ENCODE results near the gene ELAVL2. TPM values are rescaled to one million over a fixed set of nuclear protein-coding genes. Genes with fewer than 3 reads are reported as not detected.

Gene ELAVL2
- total RNA-seq, 6 experiments from 2014 or later: not detected

DNA sequence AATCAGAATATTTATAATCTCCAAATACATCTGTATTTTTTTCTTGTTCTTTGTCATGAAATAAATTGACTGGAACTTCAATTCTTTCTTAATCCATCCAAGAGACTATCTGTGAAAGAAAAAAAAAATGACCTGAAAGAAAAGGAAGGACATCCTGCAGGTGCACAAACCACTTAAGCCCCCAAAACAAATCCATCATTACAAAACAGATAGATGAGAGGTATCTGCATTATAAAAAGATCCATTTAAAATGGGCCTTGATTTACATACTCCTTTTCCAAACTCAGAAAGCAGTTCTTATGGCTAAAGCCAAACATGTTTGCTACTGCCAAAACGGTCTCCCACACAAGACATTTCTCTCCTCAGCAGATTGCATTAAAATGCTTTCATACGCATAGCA is 85.5 kb downstream of the ELAVL2 start:
- H3K27me3 ChIP-seq: no peaks in the 10 kb centered on the region
- DNase-seq (no peak), ATAC-seq (no peak)
- H3K4me3 ChIP-seq: no peak overlapping the region
- 39% methylated on average over 2 of the region's 2 CpGs for WGBS (ENCODE audit: insufficient coverage, low coverage, low lambda C conversion rate, missing lambda C conversion rate)
- TF ChIP-seq POLR2A (IDR thresholded peaks at IDR 0.05): no peak
- TF ChIP-seq, protein P1, sequence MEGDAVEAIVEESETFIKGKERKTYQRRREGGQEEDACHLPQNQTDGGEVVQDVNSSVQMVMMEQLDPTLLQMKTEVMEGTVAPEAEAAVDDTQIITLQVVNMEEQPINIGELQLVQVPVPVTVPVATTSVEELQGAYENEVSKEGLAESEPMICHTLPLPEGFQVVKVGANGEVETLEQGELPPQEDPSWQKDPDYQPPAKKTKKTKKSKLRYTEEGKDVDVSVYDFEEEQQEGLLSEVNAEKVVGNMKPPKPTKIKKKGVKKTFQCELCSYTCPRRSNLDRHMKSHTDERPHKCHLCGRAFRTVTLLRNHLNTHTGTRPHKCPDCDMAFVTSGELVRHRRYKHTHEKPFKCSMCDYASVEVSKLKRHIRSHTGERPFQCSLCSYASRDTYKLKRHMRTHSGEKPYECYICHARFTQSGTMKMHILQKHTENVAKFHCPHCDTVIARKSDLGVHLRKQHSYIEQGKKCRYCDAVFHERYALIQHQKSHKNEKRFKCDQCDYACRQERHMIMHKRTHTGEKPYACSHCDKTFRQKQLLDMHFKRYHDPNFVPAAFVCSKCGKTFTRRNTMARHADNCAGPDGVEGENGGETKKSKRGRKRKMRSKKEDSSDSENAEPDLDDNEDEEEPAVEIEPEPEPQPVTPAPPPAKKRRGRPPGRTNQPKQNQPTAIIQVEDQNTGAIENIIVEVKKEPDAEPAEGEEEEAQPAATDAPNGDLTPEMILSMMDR (IDR thresholded peaks at IDR 0.05): no peak
- no peak overlapping the region for H3K27ac ChIP-seq
- no peaks in the 10 kb centered on the region for H3K4me1 ChIP-seq
- no peaks in the 10 kb centered on the region for H3K36me3 ChIP-seq
- intact Hi-C loops (cut with DNase I): no loop called here
- no peaks in the 10 kb centered on the region for H3K9me3 ChIP-seq

DNA sequence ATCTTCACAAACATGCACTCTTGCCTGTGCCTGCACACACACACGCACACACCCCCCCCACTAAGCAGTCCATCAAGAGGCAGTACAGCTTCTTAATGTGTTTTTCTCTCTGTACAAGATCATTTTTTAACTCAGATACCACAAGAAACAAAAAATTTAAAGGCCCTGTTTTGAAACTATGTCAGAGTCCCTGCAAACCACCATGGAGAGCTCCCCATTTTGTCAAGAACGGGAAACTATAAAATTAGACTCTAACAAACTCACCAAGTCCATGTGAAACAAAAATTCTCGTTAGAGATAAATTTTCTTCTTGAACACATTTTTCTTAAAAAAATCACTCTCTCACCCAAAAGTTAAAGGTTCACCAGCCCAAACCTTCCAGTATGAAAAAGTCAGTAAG is 86.3 kb downstream of the ELAVL2 start:
- 43% methylated on average over 3 of the region's 3 CpGs for WGBS (ENCODE audit: insufficient coverage, low coverage, low lambda C conversion rate, missing lambda C conversion rate)
- no peaks in the 10 kb centered on the region for H3K4me1 ChIP-seq

DNA sequence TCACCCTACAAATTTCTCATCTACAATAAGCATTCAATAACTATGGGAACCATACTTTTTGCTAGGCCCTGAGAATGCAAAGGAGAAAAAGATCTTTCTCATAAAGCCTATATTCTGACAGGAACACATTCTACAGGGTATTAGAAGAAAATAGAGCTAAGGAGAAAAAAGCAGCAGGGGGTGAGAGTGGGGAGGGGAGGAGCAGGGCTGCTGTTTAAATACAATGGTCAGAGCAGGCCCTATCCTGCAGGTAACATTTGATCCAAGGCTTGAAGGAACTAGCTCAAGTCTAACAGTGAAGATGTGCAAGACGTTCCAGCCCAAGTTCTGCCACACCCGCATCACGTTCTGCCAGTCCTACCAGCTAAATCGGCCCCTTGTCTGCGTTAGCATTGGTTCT is 89.7 kb downstream of the ELAVL2 start:
- Histone ChIP-seq H3K27me3 (no peaks in the 10 kb centered on the region), H3K4me3 (no peak overlapping the region), H3K36me3 (no peaks in the 10 kb centered on the region), H3K4me1 (no peaks in the 10 kb centered on the region), H3K27ac (no peak overlapping the region), H3K9me3 (no peaks in the 10 kb centered on the region)
- DNase-seq (no peak), ATAC-seq (no peak)
- TF ChIP-seq, protein P1 (IDR thresholded peaks at IDR 0.05): no peak
- TF ChIP-seq POLR2A (IDR thresholded peaks at IDR 0.05): no peak
- WGBS (ENCODE audit: insufficient coverage, low coverage, low lambda C conversion rate, missing lambda C conversion rate): 20% methylated on average over 1 of the region's 5 CpGs
- intact Hi-C loops (cut with DNase I): no loop called here

More for the DNA sequence above, 86.3 kb downstream of the ELAVL2 start:
- H3K27me3 ChIP-seq: no peaks in the 10 kb centered on the region
- no peak for DNase-seq
- no peaks in the 10 kb centered on the region for H3K36me3 ChIP-seq
- no peak for ATAC-seq
- no peak overlapping the region for H3K4me3 ChIP-seq
- no peak for TF ChIP-seq POLR2A (IDR thresholded peaks at IDR 0.05)
- TF ChIP-seq, protein P1 (IDR thresholded peaks at IDR 0.05): no peak
- intact Hi-C loops (cut with DNase I): no loop called here
- no peak overlapping the region for H3K27ac ChIP-seq
- H3K9me3 ChIP-seq: no peaks in the 10 kb centered on the region

DNA sequence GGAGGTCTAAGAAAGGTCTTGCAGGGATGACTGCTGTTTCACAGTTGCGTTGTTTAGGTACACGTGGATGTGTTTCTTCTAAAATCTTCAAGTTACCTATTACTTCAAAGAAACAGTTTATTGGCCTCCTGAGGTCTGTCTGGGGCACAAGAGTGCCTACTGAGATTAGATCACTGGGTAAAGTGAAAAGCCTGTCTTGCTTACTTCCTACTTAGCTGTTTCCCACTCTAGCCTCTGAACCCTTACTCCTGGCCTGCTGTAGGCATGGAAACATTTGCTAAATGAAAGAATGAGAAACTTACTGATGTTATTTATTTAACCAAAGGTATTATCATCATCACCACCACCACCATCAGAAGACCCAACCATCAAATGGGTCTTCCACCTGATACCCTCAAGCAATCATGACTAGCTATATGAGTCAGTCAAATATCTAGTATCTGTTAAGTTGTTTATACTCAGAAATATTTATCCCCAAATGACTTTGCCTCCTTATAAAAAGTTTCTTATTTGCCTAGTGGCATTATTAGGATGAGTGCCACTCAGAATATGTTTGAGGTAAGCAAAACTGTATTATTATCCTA is 92.5 kb downstream of the ELAVL2 start:
- Histone ChIP-seq H3K9me3 (no peaks in the 10 kb centered on the region), H3K4me1 (no peaks in the 10 kb centered on the region), H3K36me3 (no peaks in the 10 kb centered on the region), H3K27me3 (no peaks in the 10 kb centered on the region), H3K4me3 (no peak overlapping the region), H3K27ac (no peak overlapping the region)
- no peak for TF ChIP-seq POLR2A (IDR thresholded peaks at IDR 0.05)
- TF ChIP-seq, protein P1 (IDR thresholded peaks at IDR 0.05): no peak
- WGBS (ENCODE audit: insufficient coverage, low coverage, low lambda C conversion rate, missing lambda C conversion rate): 50% methylated on average over 2 of the region's 2 CpGs
- ATAC-seq: no peak
- intact Hi-C loops (cut with DNase I): no loop called here
- DNase-seq: no peak

DNA sequence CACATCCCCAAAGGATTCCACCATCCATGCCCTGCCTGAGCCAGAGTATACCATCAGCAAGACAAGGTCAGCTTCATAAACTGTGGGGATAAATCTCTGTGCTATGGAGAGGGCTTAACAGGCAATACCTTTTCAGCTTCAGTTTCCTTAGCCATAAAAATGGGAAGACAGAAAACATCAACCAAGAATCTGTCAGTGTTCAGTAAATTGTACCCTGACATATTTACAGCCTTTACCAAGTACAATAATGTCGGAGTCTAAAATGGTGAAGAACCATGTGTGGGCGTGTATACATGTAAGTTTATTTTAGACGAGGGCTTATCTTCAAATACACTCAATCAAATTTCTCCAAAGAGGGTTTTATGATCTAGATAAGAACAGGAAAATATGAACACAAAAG is 94.7 kb downstream of the ELAVL2 start:
- no peaks in the 10 kb centered on the region for H3K4me1 ChIP-seq
- 44% methylated on average over 3 of the region's 3 CpGs for WGBS (ENCODE audit: insufficient coverage, low coverage, low lambda C conversion rate, missing lambda C conversion rate)
- no peak overlapping the region for H3K4me3 ChIP-seq
- no peaks in the 10 kb centered on the region for H3K9me3 ChIP-seq
- H3K27me3 ChIP-seq: no peaks in the 10 kb centered on the region
- no peaks in the 10 kb centered on the region for H3K36me3 ChIP-seq
- H3K27ac ChIP-seq: no peak overlapping the region
- no peak for DNase-seq
- TF ChIP-seq POLR2A (IDR thresholded peaks at IDR 0.05): no peak
- TF ChIP-seq, protein P1 (IDR thresholded peaks at IDR 0.05): no peak
- ATAC-seq: no peak
- intact Hi-C loops (cut with DNase I): no loop called here

Measured in right lobe of liver (tissue), 6 donors.